Activated CD8-positive, alpha-beta memory T cell treated with anti-CD3 and anti-CD28 coated beads, Interleukin-2, amount 50 U/mL, for 24 hours (primary cell): ENCODE results near the gene GNPDA1.

Experiments used
- DNase-seq: peaks from one replicate; pipeline ENCODE4 v3.0.0-alpha.2; 2020; ENCODE audit errors: extremely low read depth

GNPDA1 gene

DNA sequence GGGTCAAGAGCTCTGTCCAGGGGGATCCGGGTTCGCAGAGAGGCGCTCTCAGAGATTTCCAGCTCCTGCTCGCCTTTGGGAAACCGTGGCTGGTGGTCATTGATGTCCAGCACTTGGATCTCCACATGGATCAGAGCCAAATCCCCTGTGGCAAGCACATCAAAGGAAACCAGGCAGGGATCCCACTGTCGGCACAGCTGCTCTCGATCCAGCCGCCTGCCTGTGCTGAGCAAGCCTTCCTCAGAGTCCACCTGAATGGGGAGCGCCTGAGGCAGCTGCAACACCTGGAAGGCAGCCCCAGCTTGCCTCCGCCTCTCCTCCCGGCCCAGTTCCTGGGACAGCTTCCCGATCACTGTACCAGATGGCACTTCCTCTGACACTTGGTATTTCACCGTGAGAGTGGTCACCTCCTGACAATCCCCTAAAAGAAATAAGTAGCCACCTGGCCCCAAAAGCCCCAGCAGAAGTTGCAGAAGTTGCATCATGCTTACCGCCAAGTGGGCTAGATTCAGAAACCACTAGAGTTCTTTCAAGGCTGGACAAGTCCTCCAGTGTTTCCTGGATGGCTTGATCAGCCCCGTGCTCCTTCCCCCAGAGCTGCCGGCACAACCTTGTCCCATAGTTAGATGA is 55.3 kb downstream of the GNPDA1 start:
- no peak for DNase-seq

GRCh38 chr5:141954194-141954593 is 58.6 kb downstream of the GNPDA1 start:
- DNase-seq = no peak

DNA sequence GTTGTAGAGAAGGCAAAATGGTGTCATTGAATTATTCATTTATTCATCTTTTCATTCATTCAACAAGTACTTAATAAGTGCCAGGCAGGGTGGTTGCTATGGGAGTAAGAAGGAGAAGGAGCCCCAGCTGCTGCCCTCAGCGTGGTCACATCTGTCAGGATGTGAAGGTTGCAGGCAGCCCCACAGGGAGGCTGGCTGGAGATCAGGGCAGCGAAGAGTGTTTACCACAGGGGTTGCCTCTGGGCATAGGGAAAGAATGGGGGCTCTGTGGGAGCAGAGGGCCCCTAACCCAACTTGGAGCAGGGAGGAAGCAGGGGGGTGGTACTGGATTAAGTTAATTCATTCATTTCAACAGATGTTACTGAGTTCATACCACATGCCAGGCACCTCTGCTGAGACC is 60.8 kb downstream of the GNPDA1 start:
- DNase-seq = no peak

DNA sequence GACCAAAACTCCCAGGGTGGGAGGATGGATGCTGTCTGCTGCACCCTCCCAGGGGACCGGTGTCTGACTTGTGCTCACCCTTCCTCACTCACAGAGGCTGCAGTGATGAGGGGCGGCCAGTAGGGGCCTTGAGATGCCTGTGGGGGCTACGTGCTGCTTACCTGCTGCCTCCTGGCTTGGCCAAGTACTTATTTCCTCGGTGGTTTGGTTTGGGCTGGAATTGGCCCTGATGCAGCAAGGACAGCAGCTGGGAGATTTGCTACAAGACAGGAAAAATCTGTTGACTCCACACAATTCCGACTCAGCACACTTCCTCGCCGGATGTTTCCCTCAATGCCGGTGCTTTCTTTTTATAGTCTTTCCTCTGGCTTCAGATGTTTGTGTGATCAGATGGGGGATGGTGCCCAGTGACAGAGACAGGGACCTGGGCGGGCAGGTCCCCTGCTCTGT is 61.5 kb downstream of the GNPDA1 start:
- no peak for DNase-seq
